A549 (cell line): ENCODE data around the gene UBA52.

ENCODE experiments used
- CTCF ChIP-seq: fragments of >200 bp; sonication (Bioruptor Twin); formaldehyde crosslinking; IDR thresholded peaks from 3 replicates; pipeline ENCODE4 v1.5.1; 2016
- EP300 ChIP-seq, 2 experiments: fragments of >200 bp; sonication (Bioruptor Twin); formaldehyde crosslinking; IDR thresholded peaks; 2 replicates in 1 of 2; 3 replicates in 1 of 2; pipeline ENCODE4 v1.6.1; 2016 to 2017
- JUNB ChIP-seq: fragments of >200 bp; sonication (Bioruptor Twin); formaldehyde crosslinking; IDR thresholded peaks from 2 replicates; pipeline ENCODE4 v1.6.1; 2016
- RFX5 ChIP-seq: fragments of 450-650 bp; IDR thresholded peaks from 2 replicates; pipeline ENCODE4 v1.7.1; 2014; ENCODE audit warnings: antibody characterized with exemption, mild to moderate bottlenecking, moderate library complexity
- USF2 ChIP-seq: fragments of 450-650 bp; IDR thresholded peaks from 2 replicates; pipeline ENCODE4 v1.6.1; 2014; ENCODE audit warnings: antibody characterized with exemption

GRCh38 chr19:18608805-18609716 is 37.4 kb downstream of the UBA52 start:
- TF ChIP-seq JUNB (no peak), RFX5 (no peak), CTCF (no peak), EP300 (IDR thresholded peaks at IDR 0.05) (no peak), USF2 (no peak)
